GM12892 (cell line): ENCODE results near the gene LDLRAD3.

Source experiments
- POLR2A ChIP-seq: IDR thresholded peaks from 2 replicates; pipeline ENCODE4 v1.6.1; 2011; ENCODE audit warnings: low read depth, low read length, control low read depth
- POLR2AphosphoS5 ChIP-seq: IDR thresholded peaks from 2 replicates; pipeline ENCODE4 v1.6.1; 2011; ENCODE audit warnings: low read depth, low read length, control low read depth

- no peak for TF ChIP-seq POLR2A
- no peak for TF ChIP-seq POLR2AphosphoS5
Observed at GRCh38 chr11:35945137-35945518, 1.3 kb downstream of the LDLRAD3 start.
